WTC11 (cell line): ENCODE measurements around the gene OLIG1. TPM values are rescaled to one million over a fixed set of nuclear protein-coding genes. Genes with fewer than 3 reads are reported as not detected.
A peak's percentile ranks its signal among the peaks of the same experiment; 100 is the strongest.

Experiments used
- ATAC-seq: fragments of 200-7000 bp; cut with Tn5 transposase; 2 replicates; pipeline ENCODE4 v1.10.0; 2021; ENCODE audit warnings: mild to moderate bottlenecking, moderate library complexity
- Bru-seq: library from RNA; stranded (reverse); fragments of 400-500 nt; gene quantifications from one replicate; lab custom pipeline; 2021; lab: Mats Ljungman, UMichigan
- CTCF ChIA-PET: fragments of 300-600 bp; sonication (Branson Sonifier 250); formaldehyde crosslinking; loops from one replicate; lab custom pipeline; 2021; ENCODE audit warnings: antibody characterized with exemption; lab: Charles Lee
- POLR2A ChIA-PET: fragments of 350-600 bp; sonication (Branson Sonifier 250); formaldehyde crosslinking; loops from one replicate; lab custom pipeline; 2021; ENCODE audit warnings: antibody characterized with exemption; lab: Charles Lee
- DNase-seq: peaks from one replicate; pipeline ENCODE4 v3.0.0; 2021; ENCODE audit warnings: low spot score
- H3K27ac Mint-ChIP-seq: 2 replicates; pipeline ENCODE4 v1.8.0; 2021; ENCODE audit warnings: mixed read lengths
- H3K27me3 Mint-ChIP-seq: 2 replicates; pipeline ENCODE4 v1.8.0; 2021; ENCODE audit warnings: low read depth, mild to moderate bottlenecking, moderate library complexity, mixed read lengths
- H3K36me3 Mint-ChIP-seq: 2 replicates; pipeline ENCODE4 v1.8.0; 2021; ENCODE audit warnings: mixed read lengths
- H3K4me1 Mint-ChIP-seq: 2 replicates; pipeline ENCODE4 v1.8.0; 2022; ENCODE audit warnings: mixed read lengths
- H3K4me3 Mint-ChIP-seq: 2 replicates; pipeline ENCODE4 v1.8.0; 2021; ENCODE audit warnings: mild to moderate bottlenecking, moderate library complexity, mixed read lengths
- H3K9me3 Mint-ChIP-seq: 2 replicates; pipeline ENCODE4 v1.8.0; 2021; ENCODE audit warnings: mixed read lengths
- ATF1 ChIP-seq: sonication (generic); formaldehyde crosslinking; IDR thresholded peaks from 2 replicates; pipeline ENCODE4 v1.8.1; 2023; ENCODE audit warnings: mild to moderate bottlenecking, moderate library complexity, missing genetic modification reagents
- FOXP1 ChIP-seq: sonication (generic); formaldehyde crosslinking; IDR thresholded peaks from 2 replicates; pipeline ENCODE4 v1.8.0; 2022; ENCODE audit warnings: missing genetic modification reagents, mild to moderate bottlenecking, moderate library complexity, borderline replicate concordance
- GRHL2 ChIP-seq: fragments of 250-450 bp; sonication (Bioruptor Pico); IDR thresholded peaks from 2 replicates; pipeline ENCODE4 v1.8.0; 2022; ENCODE audit warnings: mild to moderate bottlenecking, moderate library complexity; ENCODE audit not compliant: insufficient replicate concordance, severe bottlenecking
- MXD4 ChIP-seq: fragments of 250-450 bp; sonication (Bioruptor Pico); IDR thresholded peaks from 2 replicates; pipeline ENCODE4 v1.8.0; 2021; ENCODE audit warnings: mild to moderate bottlenecking, moderate library complexity, borderline replicate concordance
- NFYB ChIP-seq: sonication (generic); formaldehyde crosslinking; conservative IDR thresholded peaks from 2 replicates; pipeline ENCODE4 v1.8.0; 2022; ENCODE audit warnings: low read depth, missing genetic modification reagents
- TP53 ChIP-seq: sonication (generic); formaldehyde crosslinking; IDR thresholded peaks from 2 replicates; pipeline ENCODE4 v1.8.1; 2023; ENCODE audit warnings: mild to moderate bottlenecking, missing genetic modification reagents
- ZNF121 ChIP-seq: sonication (generic); formaldehyde crosslinking; IDR thresholded peaks from 2 replicates; pipeline ENCODE4 v1.8.0; 2023; ENCODE audit warnings: missing genetic modification reagents
- ZNF219 ChIP-seq: sonication (generic); formaldehyde crosslinking; IDR thresholded peaks from 2 replicates; pipeline ENCODE4 v1.8.0; 2023; ENCODE audit warnings: missing genetic modification reagents, mild to moderate bottlenecking, borderline replicate concordance
- ZNF263 ChIP-seq: sonication (generic); formaldehyde crosslinking; IDR thresholded peaks from 2 replicates; pipeline ENCODE4 v1.8.1; 2022; ENCODE audit warnings: low read depth, mild to moderate bottlenecking, moderate library complexity, missing genetic modification reagents
- ZNF396 ChIP-seq: fragments of 250-450 bp; sonication (Bioruptor Pico); IDR thresholded peaks from 2 replicates; pipeline ENCODE4 v1.8.0; 2021; ENCODE audit warnings: mild to moderate bottlenecking, moderate library complexity, borderline replicate concordance
- ZNF416 ChIP-seq: fragments of 250-450 bp; sonication (Bioruptor Pico); IDR thresholded peaks from 2 replicates; pipeline ENCODE4 v1.9.0; 2021; ENCODE audit warnings: mild to moderate bottlenecking, inconsistent platforms
- long read RNA-seq, 3 experiments: library from RNA in 1 of 3; library from capped mRNA in 1 of 3; library from polyadenylated mRNA in 1 of 3; unstranded in 2 of 3; stranded (forward) in 1 of 3; transcript quantifications; one replicate each; pipeline ENCODE4 v2.0.0, GENCODE V29; 2021
- total RNA-seq: library from RNA; stranded (reverse); gene quantifications from 3 replicates; pipeline ENCODE4 v1.2.3, GENCODE V29; 2021
- TF ChIP-seq, protein P1 (sequence below): fragments of 250-450 bp; sonication (Bioruptor Pico); conservative IDR thresholded peaks from 2 replicates; pipeline ENCODE4 v1.9.0; 2021; ENCODE audit warnings: mild to moderate bottlenecking
- TF ChIP-seq, protein P2 (sequence below): sonication (generic); formaldehyde crosslinking; IDR thresholded peaks from 2 replicates; pipeline ENCODE4 v1.8.0; 2022; ENCODE audit warnings: mild to moderate bottlenecking, missing genetic modification reagents
- TF ChIP-seq, protein P3 (sequence below): sonication (generic); formaldehyde crosslinking; IDR thresholded peaks from 2 replicates; pipeline ENCODE4 v1.8.1; 2022; ENCODE audit warnings: mild to moderate bottlenecking, missing genetic modification reagents, moderate library complexity, borderline replicate concordance
- TF ChIP-seq, protein P4 (sequence below): sonication (generic); formaldehyde crosslinking; conservative IDR thresholded peaks from 2 replicates; pipeline ENCODE4 v1.8.1; 2023; ENCODE audit warnings: mild to moderate bottlenecking, low read depth, missing genetic modification reagents, moderate library complexity
- TF ChIP-seq, protein P5 (sequence below): sonication (generic); formaldehyde crosslinking; IDR thresholded peaks from 2 replicates; pipeline ENCODE4 v1.8.1; 2022; ENCODE audit warnings: mild to moderate bottlenecking, moderate library complexity, missing genetic modification reagents
- TF ChIP-seq, protein P6 (sequence below): sonication (generic); formaldehyde crosslinking; IDR thresholded peaks from 2 replicates; pipeline ENCODE4 v1.8.0; 2022; ENCODE audit warnings: mild to moderate bottlenecking, missing genetic modification reagents
- TF ChIP-seq, protein P7 (sequence below): sonication (generic); formaldehyde crosslinking; IDR thresholded peaks from 2 replicates; pipeline ENCODE4 v1.8.0; 2022; ENCODE audit warnings: mild to moderate bottlenecking, missing genetic modification reagents

OLIG1 gene, protein sequence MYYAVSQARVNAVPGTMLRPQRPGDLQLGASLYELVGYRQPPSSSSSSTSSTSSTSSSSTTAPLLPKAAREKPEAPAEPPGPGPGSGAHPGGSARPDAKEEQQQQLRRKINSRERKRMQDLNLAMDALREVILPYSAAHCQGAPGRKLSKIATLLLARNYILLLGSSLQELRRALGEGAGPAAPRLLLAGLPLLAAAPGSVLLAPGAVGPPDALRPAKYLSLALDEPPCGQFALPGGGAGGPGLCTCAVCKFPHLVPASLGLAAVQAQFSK
- 2.1 to 2.4 TPM (median 2.2 TPM) in 3 replicates for total RNA-seq
- percentile 34 among the genes with signal in this experiment for Bru-seq, nascent RNA
- long read RNA-seq, experiment 1, transcript OLIG1-201 (1 exons, 2,277 nt), result major isoform, 6 of 6 reads
- long read RNA-seq, experiment 1, partial matches to known transcripts, result 0 of 6 reads
- long read RNA-seq, experiment 1, other reads (novel, unspliced or antisense), result 0 of 6 reads
- long read RNA-seq, experiment 2, partial matches to known transcripts, result 0 of 3 reads
- long read RNA-seq, experiment 2, other reads (novel, unspliced or antisense), result 0 of 3 reads
- long read RNA-seq, experiment 3, result 0 reads

DNA sequence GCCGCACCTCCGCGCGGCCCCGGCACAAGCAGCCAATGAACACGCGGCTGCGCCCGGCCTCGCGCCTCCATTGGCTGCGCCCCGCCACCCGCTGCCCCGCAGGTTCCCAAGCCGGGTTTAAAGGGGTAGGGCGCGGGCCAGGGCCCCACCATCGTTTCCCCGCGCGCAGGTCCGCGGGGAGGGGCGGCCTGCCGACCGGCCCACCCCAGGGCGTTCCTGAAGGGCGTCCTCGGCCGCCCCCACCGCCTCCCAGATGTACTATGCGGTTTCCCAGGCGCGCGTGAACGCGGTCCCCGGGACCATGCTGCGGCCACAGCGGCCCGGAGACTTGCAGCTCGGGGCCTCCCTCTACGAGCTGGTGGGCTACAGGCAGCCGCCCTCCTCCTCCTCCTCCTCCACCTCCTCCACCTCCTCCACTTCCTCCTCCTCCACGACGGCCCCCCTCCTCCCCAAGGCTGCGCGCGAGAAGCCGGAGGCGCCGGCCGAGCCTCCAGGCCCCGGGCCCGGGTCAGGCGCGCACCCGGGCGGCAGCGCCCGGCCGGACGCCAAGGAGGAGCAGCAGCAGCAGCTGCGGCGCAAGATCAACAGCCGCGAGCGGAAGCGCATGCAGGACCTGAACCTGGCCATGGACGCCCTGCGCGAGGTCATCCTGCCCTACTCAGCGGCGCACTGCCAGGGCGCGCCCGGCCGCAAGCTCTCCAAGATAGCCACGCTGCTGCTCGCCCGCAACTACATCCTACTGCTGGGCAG, at the start of gene OLIG1:
Gene OLIG1 (plus strand): TSS at position 148 of the 750 bp plus-strand sequence. CDS start 106 bp downstream, at position 254.
- no peak within 1 kb of the TSS for H3K27ac Mint-ChIP-seq
- H3K4me1 Mint-ChIP-seq, result peaks cover 42% of the 10 kb centered on the region
- DNase-seq (peak; percentile 82), ATAC-seq (peak; percentile 79)
- H3K4me3 Mint-ChIP-seq, result peak within 1 kb of the TSS; percentile 70
- H3K9me3 Mint-ChIP-seq, result peaks cover 5% of the 10 kb centered on the region; the same call in 1 of the 2 replicates
- H3K36me3 Mint-ChIP-seq, result no peaks in the 10 kb centered on the region
- ChIA-PET CTCF (interaction anchor here (0.7 to 1.4 kb wide), 6 partner anchors 38 to 127 kb away, joined by 3 to 14 read pairs (median 4); partner anchors contain the start of gene OLIG2), POLR2A (interaction anchor here (1.4 kb wide), 1 partner anchor 44 kb away, joined by 4 read pairs; the partner anchor contains the start of gene OLIG2)
- H3K27me3 Mint-ChIP-seq, result peaks cover 89% of the 10 kb centered on the region
- TF ChIP-seq FOXP1 (CRISPR knock-in tag), result peak; percentile 63
- TF ChIP-seq, protein P1, sequence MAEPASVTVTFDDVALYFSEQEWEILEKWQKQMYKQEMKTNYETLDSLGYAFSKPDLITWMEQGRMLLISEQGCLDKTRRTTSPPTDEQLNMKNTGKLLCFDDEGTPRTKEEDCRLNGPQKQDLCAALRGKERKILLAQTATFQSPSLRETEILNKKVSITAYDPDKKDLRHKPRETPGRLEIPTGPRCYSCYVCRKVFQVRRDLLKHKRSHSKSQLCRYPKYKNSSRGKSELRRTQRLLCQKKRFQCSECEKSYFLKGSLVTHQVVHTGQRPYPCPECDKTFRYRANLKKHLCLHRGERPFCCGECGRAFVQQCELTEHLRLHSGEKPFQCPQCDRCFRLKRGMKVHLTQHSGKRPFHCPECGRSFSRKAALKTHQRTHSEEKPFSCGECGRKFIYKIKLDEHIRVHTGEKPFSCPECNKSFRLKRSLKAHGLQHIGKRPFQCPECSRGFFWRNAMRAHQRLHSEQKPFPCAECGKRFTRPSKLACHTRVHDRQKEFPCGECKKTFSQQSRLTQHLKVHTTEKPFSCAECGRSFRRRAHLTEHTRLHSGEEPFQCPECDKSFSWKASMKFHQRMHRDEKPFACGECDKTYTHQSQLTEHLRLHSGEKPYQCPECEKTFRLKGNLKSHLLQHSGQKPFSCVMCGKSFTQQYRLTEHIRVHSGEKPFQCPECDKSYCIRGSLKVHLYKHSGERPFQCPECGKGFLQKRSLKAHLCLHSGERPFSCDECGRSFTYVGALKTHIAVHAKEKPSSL (CRISPR knock-in tag), result no peak
- TF ChIP-seq ZNF121 (CRISPR knock-in tag), result no peak
- no peak for TF ChIP-seq ZNF416 (CRISPR knock-in tag)
- TF ChIP-seq MXD4 (CRISPR knock-in tag), result no peak
- TF ChIP-seq, protein P2, sequence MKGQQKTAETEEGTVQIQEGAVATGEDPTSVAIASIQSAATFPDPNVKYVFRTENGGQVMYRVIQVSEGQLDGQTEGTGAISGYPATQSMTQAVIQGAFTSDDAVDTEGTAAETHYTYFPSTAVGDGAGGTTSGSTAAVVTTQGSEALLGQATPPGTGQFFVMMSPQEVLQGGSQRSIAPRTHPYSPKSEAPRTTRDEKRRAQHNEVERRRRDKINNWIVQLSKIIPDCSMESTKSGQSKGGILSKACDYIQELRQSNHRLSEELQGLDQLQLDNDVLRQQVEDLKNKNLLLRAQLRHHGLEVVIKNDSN, result 0 out of 2 replicates have a peak, but pooled peaks have one; percentile 14
- TF ChIP-seq TP53 (CRISPR knock-in tag), result 0 out of 2 replicates have a peak, but pooled peaks have one; percentile 34
- TF ChIP-seq, protein P3, sequence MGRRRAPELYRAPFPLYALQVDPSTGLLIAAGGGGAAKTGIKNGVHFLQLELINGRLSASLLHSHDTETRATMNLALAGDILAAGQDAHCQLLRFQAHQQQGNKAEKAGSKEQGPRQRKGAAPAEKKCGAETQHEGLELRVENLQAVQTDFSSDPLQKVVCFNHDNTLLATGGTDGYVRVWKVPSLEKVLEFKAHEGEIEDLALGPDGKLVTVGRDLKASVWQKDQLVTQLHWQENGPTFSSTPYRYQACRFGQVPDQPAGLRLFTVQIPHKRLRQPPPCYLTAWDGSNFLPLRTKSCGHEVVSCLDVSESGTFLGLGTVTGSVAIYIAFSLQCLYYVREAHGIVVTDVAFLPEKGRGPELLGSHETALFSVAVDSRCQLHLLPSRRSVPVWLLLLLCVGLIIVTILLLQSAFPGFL (CRISPR knock-in tag), result no peak
- peak; percentile 78 for TF ChIP-seq NFYB
- no peak for TF ChIP-seq ATF1 (CRISPR knock-in tag)
- no peak for TF ChIP-seq ZNF396 (CRISPR knock-in tag)
- TF ChIP-seq, protein P4, sequence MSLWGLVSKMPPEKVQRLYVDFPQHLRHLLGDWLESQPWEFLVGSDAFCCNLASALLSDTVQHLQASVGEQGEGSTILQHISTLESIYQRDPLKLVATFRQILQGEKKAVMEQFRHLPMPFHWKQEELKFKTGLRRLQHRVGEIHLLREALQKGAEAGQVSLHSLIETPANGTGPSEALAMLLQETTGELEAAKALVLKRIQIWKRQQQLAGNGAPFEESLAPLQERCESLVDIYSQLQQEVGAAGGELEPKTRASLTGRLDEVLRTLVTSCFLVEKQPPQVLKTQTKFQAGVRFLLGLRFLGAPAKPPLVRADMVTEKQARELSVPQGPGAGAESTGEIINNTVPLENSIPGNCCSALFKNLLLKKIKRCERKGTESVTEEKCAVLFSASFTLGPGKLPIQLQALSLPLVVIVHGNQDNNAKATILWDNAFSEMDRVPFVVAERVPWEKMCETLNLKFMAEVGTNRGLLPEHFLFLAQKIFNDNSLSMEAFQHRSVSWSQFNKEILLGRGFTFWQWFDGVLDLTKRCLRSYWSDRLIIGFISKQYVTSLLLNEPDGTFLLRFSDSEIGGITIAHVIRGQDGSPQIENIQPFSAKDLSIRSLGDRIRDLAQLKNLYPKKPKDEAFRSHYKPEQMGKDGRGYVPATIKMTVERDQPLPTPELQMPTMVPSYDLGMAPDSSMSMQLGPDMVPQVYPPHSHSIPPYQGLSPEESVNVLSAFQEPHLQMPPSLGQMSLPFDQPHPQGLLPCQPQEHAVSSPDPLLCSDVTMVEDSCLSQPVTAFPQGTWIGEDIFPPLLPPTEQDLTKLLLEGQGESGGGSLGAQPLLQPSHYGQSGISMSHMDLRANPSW, result no peak
- TF ChIP-seq ZNF219 (CRISPR knock-in tag), result no peak
- TF ChIP-seq, protein P5, sequence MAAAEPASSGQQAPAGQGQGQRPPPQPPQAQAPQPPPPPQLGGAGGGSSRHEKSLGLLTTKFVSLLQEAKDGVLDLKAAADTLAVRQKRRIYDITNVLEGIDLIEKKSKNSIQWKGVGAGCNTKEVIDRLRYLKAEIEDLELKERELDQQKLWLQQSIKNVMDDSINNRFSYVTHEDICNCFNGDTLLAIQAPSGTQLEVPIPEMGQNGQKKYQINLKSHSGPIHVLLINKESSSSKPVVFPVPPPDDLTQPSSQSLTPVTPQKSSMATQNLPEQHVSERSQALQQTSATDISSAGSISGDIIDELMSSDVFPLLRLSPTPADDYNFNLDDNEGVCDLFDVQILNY (CRISPR knock-in tag), result 0 out of 2 replicates have a peak, but pooled peaks have one; percentile 41
- TF ChIP-seq GRHL2 (CRISPR knock-in tag), result no peak
- TF ChIP-seq, protein P6, sequence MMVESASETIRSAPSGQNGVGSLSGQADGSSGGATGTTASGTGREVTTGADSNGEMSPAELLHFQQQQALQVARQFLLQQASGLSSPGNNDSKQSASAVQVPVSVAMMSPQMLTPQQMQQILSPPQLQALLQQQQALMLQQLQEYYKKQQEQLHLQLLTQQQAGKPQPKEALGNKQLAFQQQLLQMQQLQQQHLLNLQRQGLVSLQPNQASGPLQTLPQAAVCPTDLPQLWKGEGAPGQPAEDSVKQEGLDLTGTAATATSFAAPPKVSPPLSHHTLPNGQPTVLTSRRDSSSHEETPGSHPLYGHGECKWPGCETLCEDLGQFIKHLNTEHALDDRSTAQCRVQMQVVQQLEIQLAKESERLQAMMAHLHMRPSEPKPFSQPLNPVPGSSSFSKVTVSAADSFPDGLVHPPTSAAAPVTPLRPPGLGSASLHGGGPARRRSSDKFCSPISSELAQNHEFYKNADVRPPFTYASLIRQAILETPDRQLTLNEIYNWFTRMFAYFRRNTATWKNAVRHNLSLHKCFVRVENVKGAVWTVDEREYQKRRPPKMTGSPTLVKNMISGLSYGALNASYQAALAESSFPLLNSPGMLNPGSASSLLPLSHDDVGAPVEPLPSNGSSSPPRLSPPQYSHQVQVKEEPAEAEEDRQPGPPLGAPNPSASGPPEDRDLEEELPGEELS (CRISPR knock-in tag), result peak; percentile 81
- TF ChIP-seq, protein P7, sequence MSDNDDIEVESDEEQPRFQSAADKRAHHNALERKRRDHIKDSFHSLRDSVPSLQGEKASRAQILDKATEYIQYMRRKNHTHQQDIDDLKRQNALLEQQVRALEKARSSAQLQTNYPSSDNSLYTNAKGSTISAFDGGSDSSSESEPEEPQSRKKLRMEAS, result peak; percentile 72; the same call in 1 of the 2 replicates
- TF ChIP-seq ZNF263 (CRISPR knock-in tag), result peak; percentile 98
